GM12878 (cell line): ENCODE results near the gene GP2. TPM values are rescaled to one million over a fixed set of nuclear protein-coding genes. Genes with fewer than 3 reads are reported as not detected.

ENCODE experiments used
- ATAC-seq: fragments of 200-7000 bp; cut with Tn5 transposase; 3 replicates; pipeline ENCODE4 v1.9.1; 2020; ENCODE audit warnings: mild to moderate bottlenecking, moderate library complexity
- BruUV-seq: library from RNA; stranded (reverse); fragments of 400-500 nt; replicated peaks from 2 replicates; lab custom pipeline; 2021; lab: Mats Ljungman, UMichigan
- CTCF ChIA-PET: fragments of 300-600 bp; sonication (Branson Sonifier 250); formaldehyde crosslinking; extraction: SDS; loops from one replicate; lab custom pipeline; 2021; ENCODE audit warnings: inconsistent platforms; lab: Yijun Ruan, JAX
- POLR2A ChIA-PET: fragments of 350-600 bp; formaldehyde crosslinking; extraction: SDS; loops from one replicate; lab custom pipeline; 2021; ENCODE audit warnings: inconsistent platforms; lab: Charles Lee
- RAD21 ChIA-PET: fragments of 300-600 bp; sonication (Branson Sonifier 250); formaldehyde crosslinking; loops from one replicate; lab custom pipeline; 2023; ENCODE audit warnings: antibody characterized with exemption; ENCODE audit not compliant: unreplicated experiment; lab: Charles Lee
- SMC1A ChIA-PET: fragments of 300-600 bp; sonication (Branson Sonifier 250); formaldehyde crosslinking; loops from one replicate; lab custom pipeline; 2023; ENCODE audit not compliant: unreplicated experiment, uncharacterized antibody; lab: Charles Lee
- DNase-seq: peaks from one replicate; pipeline ENCODE4 v3.0.0-alpha.2; 2011; ENCODE audit warnings: low read depth, low spot score
- FAIRE-seq: peaks from 3 replicates; lab custom pipeline; 2011; peaks lifted over from hg19 to GRCh38; lab: Jason Lieb, UNC
- H2AFZ ChIP-seq: 2 replicates; pipeline ENCODE4 v1.6.0; 2011; ENCODE audit warnings: low read depth, low read length, control low read depth; ENCODE audit not compliant: control insufficient read depth
- H3K27ac ChIP-seq: 2 replicates; pipeline ENCODE4 v1.5.1; 2011; ENCODE audit warnings: control low read depth; ENCODE audit not compliant: control insufficient read depth, insufficient read depth
- H3K27me3 ChIP-seq, 2 experiments: replicated peaks in 1 of 2; 2 replicates each; pipeline versions ENCODE4 v1.6.0 to v1.6.1; 2011; ENCODE audit warnings: low read length in 1 of 2; ENCODE audit not compliant: control insufficient read depth in 2 of 2, insufficient read depth in 2 of 2
- H3K36me3 ChIP-seq, 2 experiments: 2 replicates each; pipeline ENCODE4 v1.5.1; 2011; ENCODE audit warnings: low read length in 1 of 2; ENCODE audit not compliant: control insufficient read depth in 2 of 2, insufficient read depth in 2 of 2
- H3K4me1 ChIP-seq: 2 replicates; pipeline ENCODE4 v1.6.1; 2011; ENCODE audit warnings: mild to moderate bottlenecking, low read length, moderate library complexity, mixed read lengths; ENCODE audit not compliant: control insufficient read depth, insufficient read depth
- H3K4me2 ChIP-seq: 2 replicates; pipeline ENCODE4 v1.6.0; 2011; ENCODE audit warnings: control low read depth; ENCODE audit not compliant: control insufficient read depth, insufficient read depth
- H3K4me3 ChIP-seq: fragments of 200-600 bp; sonication (generic); 2 replicates; pipeline ENCODE4 v1.5.1; 2016
- H3K79me2 ChIP-seq: 2 replicates; pipeline ENCODE4 v1.6.0; 2011; ENCODE audit warnings: low read length; ENCODE audit not compliant: control insufficient read depth, insufficient read depth
- H3K9ac ChIP-seq: 2 replicates; pipeline ENCODE4 v1.8.0; 2011; ENCODE audit warnings: low read length, control low read depth, mixed read lengths; ENCODE audit not compliant: control insufficient read depth, insufficient read depth
- H3K9me3 ChIP-seq: replicated peaks from 3 replicates; pipeline ENCODE4 v1.5.1; 2011; ENCODE audit warnings: mild to moderate bottlenecking, low read length; ENCODE audit not compliant: control insufficient read depth, insufficient read depth
- H4K20me1 ChIP-seq: 2 replicates; pipeline ENCODE4 v1.6.0; 2011; ENCODE audit not compliant: control insufficient read depth, insufficient read depth
- ASH2L ChIP-seq: fragments of 300-600, 200-600 bp; sonication (generic); IDR thresholded peaks from 2 replicates; pipeline ENCODE4 v1.6.1; 2017; ENCODE audit warnings: low read depth, mild to moderate bottlenecking, borderline replicate concordance
- CBX3 ChIP-seq: fragments of 200-600 bp; sonication (generic); IDR thresholded peaks from 2 replicates; pipeline ENCODE4 v1.6.1; 2016; ENCODE audit warnings: low read depth, borderline replicate concordance
- CEBPB ChIP-seq, 2 experiments: fragments of 150-350 bp in 1 of 2; IDR thresholded peaks; 2 replicates each; pipeline ENCODE4 v1.6.1; 2012 to 2014; ENCODE audit warnings: low read depth in 2 of 2, low read length in 2 of 2, borderline replicate concordance in 1 of 2, inconsistent platforms in 1 of 2
- EP300 ChIP-seq, 2 experiments: fragments of 150-350 bp in 1 of 2; IDR thresholded peaks; 2 replicates each; pipeline ENCODE4 v1.6.1; 2011 to 2012; ENCODE audit warnings: low read depth in 2 of 2, low read length in 2 of 2, borderline replicate concordance in 1 of 2, improper control_type of control experiment in 1 of 2, inconsistent platforms in 1 of 2; ENCODE audit not compliant: control insufficient read depth in 1 of 2
- IRF4 ChIP-seq: IDR thresholded peaks from 2 replicates; pipeline ENCODE4 v1.6.1; 2011; ENCODE audit warnings: low read depth, low read length
- ZNF384 ChIP-seq: IDR thresholded peaks from 2 replicates; pipeline ENCODE4 v1.6.1; 2012; ENCODE audit warnings: low read depth, mild to moderate bottlenecking, low read length, improper control_type of control experiment, borderline replicate concordance
- WGBS: methylation state at CpG from one replicate; pipeline ENCODE4 v1.1.6; 2016; ENCODE audit warnings: low lambda C conversion rate; ENCODE audit not compliant: insufficient replicate concordance, insufficient coverage; ENCODE audit errors: missing lambda C conversion rate; 5-methylcytosine and 5-hydroxymethylcytosine counted together
- in situ Hi-C: fragments of 300-500 bp; cut with MboI; formaldehyde crosslinking; loops from 9 replicates; pipeline ENCODE4 v1.14.3; 2018; ENCODE audit warnings: mixed read lengths
- intact Hi-C: fragments of 100-400 bp; cut with micrococcal nuclease; formaldehyde crosslinking; loops from one replicate; pipeline ENCODE4 v1.14.2; 2022; ENCODE audit not compliant: unreplicated experiment
- polyA plus RNA-seq, 11 experiments: library from polyadenylated mRNA; depleted of rRNA in 4 of 11; unstranded in 6 of 11; stranded (reverse) in 5 of 11; fragments of >200 nt; fragmentation: Nextera tagmentation in 4 of 11; fragmentation: Illumina TruSeq in 1 of 11; extraction: Ambion mirVana in 4 of 11; extraction: Trizol in 1 of 11; gene quantifications; 1 replicate in 1 of 11; 2 replicates in 10 of 11; pipeline versions ENCODE4 v1.2.1 to v1.2.3, GENCODE V29; 2011 to 2016; ENCODE audit warnings: inconsistent platforms in 2 of 11, missing spikeins in 2 of 11, low read depth in 1 of 11
- total RNA-seq, 4 experiments: library from RNA; depleted of rRNA in 3 of 4; stranded (reverse); fragments of >200 nt in 3 of 4; fragmentation: Illumina TruSeq in 1 of 4; extraction: Trizol in 1 of 4; gene quantifications; 2 replicates each; pipeline versions ENCODE4 v1.2.1 to v1.2.3, GENCODE V29; 2013 to 2021
- TF ChIP-seq, protein P1 (sequence below): IDR thresholded peaks from 2 replicates; pipeline ENCODE4 v1.6.1; 2012; ENCODE audit warnings: low read length, inconsistent platforms
- TF ChIP-seq, protein P2 (sequence below): IDR thresholded peaks from 2 replicates; pipeline ENCODE4 v1.6.1; 2011; ENCODE audit warnings: low read depth, low read length, improper control_type of control experiment, borderline replicate concordance
- TF ChIP-seq, protein P3 (sequence below): IDR thresholded peaks from 2 replicates; pipeline ENCODE4 v1.6.1; 2012; ENCODE audit warnings: low read depth, low read length, improper control_type of control experiment

GP2 gene
- total and polyA plus RNA-seq, 10 of the 15 experiments (the other 5 are each of a cell fraction or from before 2014, with no cell fraction given) = 6.9 TPM; not detected in 9

DNA sequence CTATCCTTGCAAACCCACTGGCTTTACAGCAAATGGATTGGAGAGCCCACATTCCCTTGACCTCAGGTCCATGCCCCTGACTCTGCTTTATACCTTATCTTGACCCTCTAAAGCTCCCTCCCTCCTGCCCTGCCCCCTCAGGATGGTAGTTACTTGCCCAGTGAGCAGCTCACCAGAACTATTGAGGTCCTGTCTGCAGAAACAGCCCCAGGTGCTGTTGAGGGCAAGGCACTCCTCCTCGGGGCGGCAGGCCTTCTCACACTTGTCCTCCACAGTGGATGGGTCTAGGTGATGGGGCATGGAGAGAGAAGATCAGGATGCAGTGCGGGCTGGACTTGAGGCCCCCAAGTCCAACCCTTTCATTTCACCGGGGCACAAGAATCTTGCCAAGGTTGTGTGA is 4.6 kb downstream of the GP2 start:
- DNase-seq (no peak), FAIRE-seq (no peak), ATAC-seq (no peak)
- TF ChIP-seq ASH2L (no peak), CBX3 (no peak), ZNF384 (no peak), CEBPB (IDR thresholded peaks at IDR 0.05; ENCODE audit: borderline replicate concordance in 1 of 2, low read depth in 2 of 2, low read length in 2 of 2) (no peak), IRF4 (no peak)
- TF ChIP-seq, protein P1, sequence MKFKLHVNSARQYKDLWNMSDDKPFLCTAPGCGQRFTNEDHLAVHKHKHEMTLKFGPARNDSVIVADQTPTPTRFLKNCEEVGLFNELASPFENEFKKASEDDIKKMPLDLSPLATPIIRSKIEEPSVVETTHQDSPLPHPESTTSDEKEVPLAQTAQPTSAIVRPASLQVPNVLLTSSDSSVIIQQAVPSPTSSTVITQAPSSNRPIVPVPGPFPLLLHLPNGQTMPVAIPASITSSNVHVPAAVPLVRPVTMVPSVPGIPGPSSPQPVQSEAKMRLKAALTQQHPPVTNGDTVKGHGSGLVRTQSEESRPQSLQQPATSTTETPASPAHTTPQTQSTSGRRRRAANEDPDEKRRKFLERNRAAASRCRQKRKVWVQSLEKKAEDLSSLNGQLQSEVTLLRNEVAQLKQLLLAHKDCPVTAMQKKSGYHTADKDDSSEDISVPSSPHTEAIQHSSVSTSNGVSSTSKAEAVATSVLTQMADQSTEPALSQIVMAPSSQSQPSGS = no peak
- Histone ChIP-seq H2AFZ (no peak overlapping the region), H3K9me3 (no peaks in the 10 kb centered on the region), H3K79me2 (no peaks in the 10 kb centered on the region), H3K9ac (no peak overlapping the region), H3K27me3 (no peaks in the 10 kb centered on the region), H3K4me3 (no peak overlapping the region), H3K4me1 (no peaks in the 10 kb centered on the region), H3K27ac (no peak overlapping the region), H3K36me3 (no peaks in the 10 kb centered on the region), H4K20me1 (no peaks in the 10 kb centered on the region), H3K4me2 (no peak overlapping the region)
- ChIA-PET CTCF (no interaction called here), POLR2A (no interaction called here), RAD21 (no interaction called here), SMC1A (interaction anchor here (0.9 to 1.2 kb wide), 2 partner anchors 13 to 14 kb away, joined by 3 read pairs; no protein-coding TSS in a partner anchor)
- in situ Hi-C loops (no loop called here), intact Hi-C loops (no loop called here)
- 39% methylated on average over 4 of the region's 4 CpGs for WGBS
- no TSS peak for BruUV-seq

DNA sequence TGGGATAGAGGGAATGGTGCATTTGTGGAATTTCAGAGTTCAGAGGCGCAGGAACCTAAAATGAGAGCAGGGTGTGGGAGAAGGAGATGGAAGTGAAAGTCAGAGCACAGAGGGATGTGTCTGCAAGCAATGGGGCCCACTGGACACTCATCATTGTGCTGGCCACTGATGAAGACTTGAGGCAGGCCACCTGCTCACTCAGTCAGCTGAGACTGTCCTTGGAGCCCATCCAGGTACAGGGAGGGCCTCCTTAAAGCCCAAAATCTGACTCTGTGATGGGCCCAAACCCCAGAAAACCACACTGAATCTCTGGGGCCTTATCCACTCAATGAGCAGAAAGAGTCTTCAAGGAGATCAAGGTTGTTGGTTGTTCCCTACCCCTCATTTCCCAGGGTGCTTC is 5.6 kb downstream of the GP2 start:
- FAIRE-seq (no peak), ATAC-seq (no peak), DNase-seq (no peak)
- CTCF ChIA-PET = no interaction called here
- 33% methylated on average over 1 of the region's 1 CpG for WGBS
- H3K4me2 ChIP-seq = no peak overlapping the region
- RAD21 ChIA-PET = no interaction called here
- no peak overlapping the region for H3K9ac ChIP-seq
- in situ Hi-C loops (no loop called here), intact Hi-C loops (no loop called here)
- H3K27ac ChIP-seq = no peak overlapping the region
- BruUV-seq = no TSS peak
- H3K9me3 ChIP-seq = no peaks in the 10 kb centered on the region
- POLR2A ChIA-PET = no interaction called here
- no peaks in the 10 kb centered on the region for H3K27me3 ChIP-seq
- H4K20me1 ChIP-seq = no peaks in the 10 kb centered on the region
- SMC1A ChIA-PET = no interaction called here
- H3K4me1 ChIP-seq = no peaks in the 10 kb centered on the region
- H3K4me3 ChIP-seq = no peak overlapping the region
- H3K79me2 ChIP-seq = no peaks in the 10 kb centered on the region
- no peak overlapping the region for H2AFZ ChIP-seq
- H3K36me3 ChIP-seq = no peaks in the 10 kb centered on the region
- TF ChIP-seq EP300 (IDR thresholded peaks at IDR 0.05; ENCODE audit: borderline replicate concordance in 1 of 2, control insufficient read depth in 1 of 2, low read depth in 2 of 2, low read length in 2 of 2) = no peak
- TF ChIP-seq, protein P2, sequence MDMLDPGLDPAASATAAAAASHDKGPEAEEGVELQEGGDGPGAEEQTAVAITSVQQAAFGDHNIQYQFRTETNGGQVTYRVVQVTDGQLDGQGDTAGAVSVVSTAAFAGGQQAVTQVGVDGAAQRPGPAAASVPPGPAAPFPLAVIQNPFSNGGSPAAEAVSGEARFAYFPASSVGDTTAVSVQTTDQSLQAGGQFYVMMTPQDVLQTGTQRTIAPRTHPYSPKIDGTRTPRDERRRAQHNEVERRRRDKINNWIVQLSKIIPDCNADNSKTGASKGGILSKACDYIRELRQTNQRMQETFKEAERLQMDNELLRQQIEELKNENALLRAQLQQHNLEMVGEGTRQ = no peak
- TF ChIP-seq, protein P3, sequence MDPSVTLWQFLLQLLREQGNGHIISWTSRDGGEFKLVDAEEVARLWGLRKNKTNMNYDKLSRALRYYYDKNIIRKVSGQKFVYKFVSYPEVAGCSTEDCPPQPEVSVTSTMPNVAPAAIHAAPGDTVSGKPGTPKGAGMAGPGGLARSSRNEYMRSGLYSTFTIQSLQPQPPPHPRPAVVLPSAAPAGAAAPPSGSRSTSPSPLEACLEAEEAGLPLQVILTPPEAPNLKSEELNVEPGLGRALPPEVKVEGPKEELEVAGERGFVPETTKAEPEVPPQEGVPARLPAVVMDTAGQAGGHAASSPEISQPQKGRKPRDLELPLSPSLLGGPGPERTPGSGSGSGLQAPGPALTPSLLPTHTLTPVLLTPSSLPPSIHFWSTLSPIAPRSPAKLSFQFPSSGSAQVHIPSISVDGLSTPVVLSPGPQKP = no peak
